Mesenchymal stem cell (in vitro differentiated cells and primary cell): ENCODE data around the gene WDR72.

Experiments used
- DNase-seq: peaks from one replicate; pipeline ENCODE4 v3.0.0-alpha.2; 2013
- H2AFZ ChIP-seq: one replicate; pipeline ENCODE4 v1.6.1; 2013; ENCODE audit warnings: low read depth, mild to moderate bottlenecking, control low read depth, inconsistent platforms, low read length, moderate library complexity
- H2AK5ac ChIP-seq: 2 replicates; pipeline ENCODE4 v1.6.1; 2013; ENCODE audit warnings: low read length, moderate library complexity, mild to moderate bottlenecking, inconsistent platforms; ENCODE audit not compliant: severe bottlenecking
- H2BK120ac ChIP-seq: one replicate; pipeline ENCODE4 v1.6.1; 2013; ENCODE audit warnings: low read depth, mild to moderate bottlenecking, inconsistent platforms, low read length, moderate library complexity
- H2BK12ac ChIP-seq, 2 experiments: one replicate each; pipeline ENCODE4 v1.6.1; 2013; ENCODE audit warnings: inconsistent platforms in 2 of 2, low read length in 2 of 2, mild to moderate bottlenecking in 2 of 2, moderate library complexity in 2 of 2, control low read depth in 1 of 2
- H2BK15ac ChIP-seq: one replicate; pipeline ENCODE4 v1.6.1; 2013; ENCODE audit warnings: mild to moderate bottlenecking, low read depth, inconsistent platforms; ENCODE audit not compliant: poor library complexity, severe bottlenecking
- H2BK5ac ChIP-seq: 2 replicates; pipeline ENCODE4 v1.6.1; 2013; ENCODE audit warnings: low read depth, mild to moderate bottlenecking, low read length, control low read depth, inconsistent platforms; ENCODE audit not compliant: poor library complexity, severe bottlenecking
- H3K14ac ChIP-seq, 2 experiments: one replicate each; pipeline ENCODE4 v1.6.1; 2013; ENCODE audit warnings: inconsistent platforms in 2 of 2, low read length in 2 of 2, control low read depth in 1 of 2, mild to moderate bottlenecking in 1 of 2, moderate library complexity in 1 of 2
- H3K18ac ChIP-seq, 2 experiments: one replicate each; pipeline ENCODE4 v1.6.1; 2013; ENCODE audit warnings: inconsistent platforms in 2 of 2, low read length in 2 of 2, control low read depth in 1 of 2, low read depth in 1 of 2, mild to moderate bottlenecking in 1 of 2
- H3K23ac ChIP-seq, 2 experiments: one replicate each; pipeline ENCODE4 v1.6.1; 2013; ENCODE audit warnings: inconsistent platforms in 2 of 2, low read length in 2 of 2, mild to moderate bottlenecking in 2 of 2, moderate library complexity in 2 of 2, control low read depth in 1 of 2
- H3K27ac ChIP-seq: 2 replicates; pipeline ENCODE4 v1.5.1; 2013; ENCODE audit warnings: mild to moderate bottlenecking, moderate library complexity, low read length, control low read depth, inconsistent platforms; ENCODE audit not compliant: poor library complexity, severe bottlenecking
- H3K27me3 ChIP-seq, 2 experiments: 2 replicates each; pipeline versions ENCODE4 v1.6.1 to v1.7.0; 2013; ENCODE audit warnings: low read length in 2 of 2, mild to moderate bottlenecking in 2 of 2, moderate library complexity in 2 of 2, control low read depth in 1 of 2, inconsistent platforms in 1 of 2; ENCODE audit not compliant: control insufficient read depth in 1 of 2, insufficient read depth in 1 of 2
- H3K36me3 ChIP-seq, 2 experiments: 2 replicates each; pipeline versions ENCODE4 v1.6.1 to v1.7.0; 2013; ENCODE audit warnings: low read length in 2 of 2, control low read depth in 1 of 2, inconsistent platforms in 1 of 2, low read depth in 1 of 2, mild to moderate bottlenecking in 1 of 2; ENCODE audit not compliant: insufficient read depth in 2 of 2, control insufficient read depth in 1 of 2
- H3K4ac ChIP-seq, 2 experiments: one replicate each; pipeline ENCODE4 v1.6.1; 2013; ENCODE audit warnings: inconsistent platforms in 2 of 2, low read length in 2 of 2, mild to moderate bottlenecking in 2 of 2, moderate library complexity in 2 of 2, control low read depth in 1 of 2, low read depth in 1 of 2
- H3K4me1 ChIP-seq: 2 replicates; pipeline ENCODE4 v1.6.1; 2013; ENCODE audit warnings: low read depth, low read length, control low read depth; ENCODE audit not compliant: control insufficient read depth, insufficient read depth
- H3K4me2 ChIP-seq: 2 replicates; pipeline ENCODE4 v1.6.1; 2013; ENCODE audit warnings: low read length, mild to moderate bottlenecking, inconsistent platforms; ENCODE audit not compliant: poor library complexity, severe bottlenecking
- H3K4me3 ChIP-seq, 2 experiments: 2 replicates each; pipeline versions ENCODE4 v1.5.1 to v1.7.0; 2013; ENCODE audit warnings: low read length in 2 of 2, mild to moderate bottlenecking in 2 of 2, control low read depth in 1 of 2, low read depth in 1 of 2; ENCODE audit not compliant: insufficient read depth in 1 of 2
- H3K79me1 ChIP-seq: replicated peaks from 2 replicates; pipeline ENCODE4 v1.6.1; 2013; ENCODE audit warnings: mild to moderate bottlenecking, control low read depth, low read length, inconsistent platforms; ENCODE audit not compliant: poor library complexity, severe bottlenecking
- H3K9ac ChIP-seq: 2 replicates; pipeline ENCODE4 v1.7.0; 2013; ENCODE audit warnings: mild to moderate bottlenecking, low read length, moderate library complexity
- H3K9me3 ChIP-seq: 2 replicates; pipeline ENCODE4 v1.7.0; 2013; ENCODE audit warnings: mild to moderate bottlenecking, low read length; ENCODE audit not compliant: control insufficient read depth
- H4K8ac ChIP-seq: one replicate; pipeline ENCODE4 v1.6.1; 2013; ENCODE audit warnings: inconsistent platforms, mild to moderate bottlenecking, low read length, moderate library complexity
- H4K91ac ChIP-seq: one replicate; pipeline ENCODE4 v1.6.1; 2013; ENCODE audit warnings: mild to moderate bottlenecking, low read length, inconsistent platforms
- WGBS: methylation state at CpG from one replicate; pipeline ENCODE4 v1.1.7; 2013; ENCODE audit warnings: mixed read lengths; 5-methylcytosine and 5-hydroxymethylcytosine counted together

WDR72 gene

GRCh38 chr15:53752406-53752805 lies 7.1 kb downstream of the WDR72 start:
- Histone ChIP-seq H2AK5ac (no peak overlapping the region), H3K4ac (no peak overlapping the region), H3K27me3 (no peaks in the 10 kb centered on the region), H3K18ac (no peak overlapping the region), H3K14ac (no peak overlapping the region), H3K9me3 (no peaks in the 10 kb centered on the region), H2BK15ac (no peak overlapping the region), H2AFZ (no peak overlapping the region), H3K4me2 (no peak overlapping the region), H4K91ac (no peak overlapping the region), H2BK120ac (no peak overlapping the region), H4K8ac (no peak overlapping the region), H3K36me3 (no peaks in the 10 kb centered on the region), H3K9ac (no peak overlapping the region), H3K23ac (no peak overlapping the region), H3K79me1 (no peaks in the 10 kb centered on the region), H2BK12ac (no peak overlapping the region), H3K27ac (no peak overlapping the region), H3K4me1 (no peaks in the 10 kb centered on the region), H2BK5ac (no peak overlapping the region), H3K4me3 (no peak overlapping the region)
- no peak for DNase-seq
- WGBS: 42% methylated on average over 3 of the region's 4 CpGs

GRCh38 chr15:53747501-53748068 lies 11.9 kb downstream of the WDR72 start:
- no peak overlapping the region for H2BK5ac ChIP-seq
- no CpG with 5 or more reads among the region's 1 CpG for WGBS
- H3K4me3 ChIP-seq: no peak overlapping the region
- H2BK15ac ChIP-seq: no peak overlapping the region
- H3K36me3 ChIP-seq: no peaks in the 10 kb centered on the region
- no peaks in the 10 kb centered on the region for H3K9me3 ChIP-seq
- no peaks in the 10 kb centered on the region for H3K27me3 ChIP-seq
- no peak overlapping the region for H2AK5ac ChIP-seq
- H2BK120ac ChIP-seq: no peak overlapping the region
- H2AFZ ChIP-seq: no peak overlapping the region
- no peak overlapping the region for H2BK12ac ChIP-seq
- H4K8ac ChIP-seq: no peak overlapping the region
- DNase-seq: no peak
- no peaks in the 10 kb centered on the region for H3K79me1 ChIP-seq
- H3K4me2 ChIP-seq: no peak overlapping the region
- no peak overlapping the region for H3K14ac ChIP-seq
- H3K27ac ChIP-seq: no peak overlapping the region
- H3K23ac ChIP-seq: no peak overlapping the region
- H4K91ac ChIP-seq: no peak overlapping the region
- H3K4me1 ChIP-seq: no peaks in the 10 kb centered on the region
- no peak overlapping the region for H3K4ac ChIP-seq
- H3K9ac ChIP-seq: no peak overlapping the region
- H3K18ac ChIP-seq: no peak overlapping the region

DNA sequence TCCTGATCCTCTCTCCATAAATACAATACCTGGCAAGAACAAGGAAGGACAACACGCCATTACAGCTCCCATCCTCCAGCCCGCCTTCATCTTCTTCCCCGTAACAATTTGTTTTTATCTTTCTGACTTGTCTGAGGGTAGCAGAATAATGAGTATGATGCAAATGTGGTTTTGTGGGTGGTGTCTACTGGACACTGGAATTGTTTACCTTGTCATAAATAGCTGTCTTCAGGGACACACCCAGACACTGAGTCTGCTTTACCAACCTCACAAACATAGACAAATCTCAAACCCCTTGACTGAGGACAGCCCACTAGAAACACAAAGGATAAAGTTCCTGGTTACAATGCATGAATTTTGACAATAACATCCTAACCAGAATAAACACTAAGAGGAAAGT lies 13.4 kb downstream of the WDR72 start:
- H3K27ac ChIP-seq: no peak overlapping the region
- no peak overlapping the region for H4K91ac ChIP-seq
- no peak overlapping the region for H3K4me3 ChIP-seq
- no peak overlapping the region for H4K8ac ChIP-seq
- H2AK5ac ChIP-seq: no peak overlapping the region
- DNase-seq: no peak
- H3K23ac ChIP-seq: no peak overlapping the region
- H3K9ac ChIP-seq: no peak overlapping the region
- H3K36me3 ChIP-seq: no peaks in the 10 kb centered on the region
- H3K4ac ChIP-seq: no peak overlapping the region
- H2BK5ac ChIP-seq: no peak overlapping the region
- H3K4me1 ChIP-seq: no peaks in the 10 kb centered on the region
- H2BK15ac ChIP-seq: no peak overlapping the region
- H2AFZ ChIP-seq: no peak overlapping the region
- no peak overlapping the region for H3K14ac ChIP-seq
- no peak overlapping the region for H3K4me2 ChIP-seq
- H3K27me3 ChIP-seq: no peaks in the 10 kb centered on the region
- H3K18ac ChIP-seq: no peak overlapping the region
- no peak overlapping the region for H2BK12ac ChIP-seq
- H3K79me1 ChIP-seq: no peaks in the 10 kb centered on the region
- no peak overlapping the region for H2BK120ac ChIP-seq
- H3K9me3 ChIP-seq: no peaks in the 10 kb centered on the region
- no CpG with 5 or more reads among the region's 3 CpGs for WGBS

- Histone ChIP-seq H3K18ac (no peak overlapping the region), H3K79me1 (no peaks in the 10 kb centered on the region), H3K9ac (no peak overlapping the region), H2BK12ac (no peak overlapping the region), H3K9me3 (no peaks in the 10 kb centered on the region), H2BK5ac (no peak overlapping the region), H3K4me2 (no peak overlapping the region), H2BK15ac (no peak overlapping the region), H4K8ac (no peak overlapping the region), H3K4me1 (peaks cover 4% of the 10 kb centered on the region), H3K4me3 (no peak overlapping the region), H3K27ac (peak overlapping the region; percentile 47), H4K91ac (no peak overlapping the region), H3K36me3 (no peaks in the 10 kb centered on the region), H2AFZ (no peak overlapping the region), H2AK5ac (no peak overlapping the region), H2BK120ac (no peak overlapping the region), H3K14ac (no peak overlapping the region), H3K27me3 (no peaks in the 10 kb centered on the region), H3K23ac (no peak overlapping the region), H3K4ac (no peak overlapping the region)
- no peak for DNase-seq
- WGBS: 61% methylated on average over 3 of the region's 4 CpGs
These were observed 19.8 kb downstream of the WDR72 start for GRCh38 chr15:53739651-53740050.
